HAP-1 (cell line): ENCODE data around the gene DMD.
"Not testable (repeated sequence)": the region's sequence is repeated elsewhere in the genome, so short reads cannot be mapped to it uniquely, and the experiment has no call there.

Source experiments
- DNase-seq, 2 experiments: peaks; one replicate each; pipeline ENCODE4 v3.0.0-alpha.2; 2016 to 2020; ENCODE audit warnings: low spot score in 2 of 2
- H3K27me3 ChIP-seq: fragments of 250-450 bp; sonication (Bioruptor Pico); 2 replicates; pipeline ENCODE4 v1.5.1; 2020; ENCODE audit warnings: low read depth, mild to moderate bottlenecking, moderate library complexity
- H3K36me3 ChIP-seq: fragments of 250-450 bp; sonication (Bioruptor Pico); replicated peaks from 2 replicates; pipeline ENCODE4 v1.5.1; 2020; ENCODE audit warnings: mild to moderate bottlenecking
- H3K4me1 ChIP-seq: fragments of 250-450 bp; sonication (Bioruptor Pico); 2 replicates; pipeline ENCODE4 v1.5.1; 2020; ENCODE audit warnings: mild to moderate bottlenecking
- H3K4me3 ChIP-seq: fragments of 250-450 bp; sonication (Bioruptor Pico); 2 replicates; pipeline ENCODE4 v1.5.1; 2020; ENCODE audit warnings: mild to moderate bottlenecking, moderate library complexity
- H3K9me3 ChIP-seq: fragments of 250-450 bp; sonication (Bioruptor Pico); 2 replicates; pipeline ENCODE4 v1.5.1; 2020; ENCODE audit warnings: mild to moderate bottlenecking, moderate library complexity
- in situ Hi-C: fragments of 300-500 bp; cut with MboI; formaldehyde crosslinking; loops from 3 replicates; pipeline ENCODE4 v1.14.3; 2020; ENCODE audit warnings: low sequenced_read_pairs, inconsistent platforms, mixed read lengths

The DMD gene

GRCh38 chrX:33184803-33185202 lies 26.5 kb downstream of the DMD start:
- in situ Hi-C loops, H3K9me3 ChIP-seq, DNase-seq, H3K4me1 ChIP-seq, H3K4me3 ChIP-seq, H3K36me3 ChIP-seq, H3K27me3 ChIP-seq: not testable (repeated sequence)

- Histone ChIP-seq H3K27me3 (no peaks in the 10 kb centered on the region), H3K36me3 (no peaks in the 10 kb centered on the region), H3K4me1 (no peaks in the 10 kb centered on the region), H3K9me3 (no peaks in the 10 kb centered on the region), H3K4me3 (no peak overlapping the region)
- in situ Hi-C loops = no loop called here
- DNase-seq = no peak
Measured at GRCh38 chrX:33183361-33183760, 28.0 kb downstream of the DMD start.

GRCh38 chrX:33178690-33179089 lies 32.7 kb downstream of the DMD start:
- Histone ChIP-seq H3K27me3 (no peaks in the 10 kb centered on the region), H3K4me1 (no peaks in the 10 kb centered on the region), H3K36me3 (no peaks in the 10 kb centered on the region), H3K9me3 (no peaks in the 10 kb centered on the region), H3K4me3 (no peak overlapping the region)
- no peak for DNase-seq
- in situ Hi-C loops = no loop called here

GRCh38 chrX:33178218-33178617 lies 33.1 kb downstream of the DMD start:
- in situ Hi-C loops = no loop called here
- no peaks in the 10 kb centered on the region for H3K9me3 ChIP-seq
- no peaks in the 10 kb centered on the region for H3K27me3 ChIP-seq
- DNase-seq = no peak
- H3K4me1 ChIP-seq = no peaks in the 10 kb centered on the region
- no peaks in the 10 kb centered on the region for H3K36me3 ChIP-seq
- H3K4me3 ChIP-seq = no peak overlapping the region

- Histone ChIP-seq H3K36me3 (no peaks in the 10 kb centered on the region), H3K4me1 (no peaks in the 10 kb centered on the region), H3K27me3 (no peaks in the 10 kb centered on the region), H3K9me3 (no peaks in the 10 kb centered on the region), H3K4me3 (no peak overlapping the region)
- in situ Hi-C loops = no loop called here
- DNase-seq = no peak
Measured at GRCh38 chrX:33175201-33175600, 36.1 kb downstream of the DMD start.

- in situ Hi-C loops = no loop called here
- Histone ChIP-seq H3K4me3 (no peak overlapping the region), H3K4me1 (no peaks in the 10 kb centered on the region), H3K9me3 (no peaks in the 10 kb centered on the region), H3K27me3 (no peaks in the 10 kb centered on the region), H3K36me3 (no peaks in the 10 kb centered on the region)
- DNase-seq = no peak
Measured at GRCh38 chrX:33171041-33171440, 40.3 kb downstream of the DMD start.

- Histone ChIP-seq H3K4me1 (no peaks in the 10 kb centered on the region), H3K4me3 (no peak overlapping the region), H3K36me3 (no peaks in the 10 kb centered on the region), H3K27me3 (no peaks in the 10 kb centered on the region), H3K9me3 (no peaks in the 10 kb centered on the region)
- in situ Hi-C loops = no loop called here
- no peak for DNase-seq
Measured at GRCh38 chrX:33161829-33162228, 49.5 kb downstream of the DMD start.

- H3K9me3 ChIP-seq = no peaks in the 10 kb centered on the region
- in situ Hi-C loops = no loop called here
- H3K27me3 ChIP-seq = no peaks in the 10 kb centered on the region
- H3K4me3 ChIP-seq = no peak overlapping the region
- H3K4me1 ChIP-seq = no peaks in the 10 kb centered on the region
- no peak for DNase-seq
- H3K36me3 ChIP-seq = no peaks in the 10 kb centered on the region
Measured at GRCh38 chrX:33160273-33160672, 51.1 kb downstream of the DMD start.

- no peaks in the 10 kb centered on the region for H3K36me3 ChIP-seq
- DNase-seq = no peak
- no peaks in the 10 kb centered on the region for H3K27me3 ChIP-seq
- H3K4me3 ChIP-seq = no peak overlapping the region
- no peaks in the 10 kb centered on the region for H3K4me1 ChIP-seq
- H3K9me3 ChIP-seq = no peaks in the 10 kb centered on the region
- in situ Hi-C loops = no loop called here
Measured at GRCh38 chrX:33156152-33156726, 55.1 kb downstream of the DMD start.

GRCh38 chrX:33149580-33149979 lies 61.8 kb downstream of the DMD start:
- Histone ChIP-seq H3K27me3 (no peaks in the 10 kb centered on the region), H3K36me3 (no peaks in the 10 kb centered on the region), H3K9me3 (no peaks in the 10 kb centered on the region), H3K4me1 (no peaks in the 10 kb centered on the region), H3K4me3 (no peak overlapping the region)
- in situ Hi-C loops = no loop called here
- no peak for DNase-seq

- Histone ChIP-seq H3K9me3 (no peaks in the 10 kb centered on the region), H3K36me3 (no peaks in the 10 kb centered on the region), H3K4me3 (no peak overlapping the region), H3K27me3 (no peaks in the 10 kb centered on the region), H3K4me1 (no peaks in the 10 kb centered on the region)
- DNase-seq = no peak
- in situ Hi-C loops = no loop called here
Measured at GRCh38 chrX:33149085-33149484, 62.3 kb downstream of the DMD start.

- Histone ChIP-seq H3K36me3 (no peaks in the 10 kb centered on the region), H3K9me3 (no peaks in the 10 kb centered on the region), H3K4me1 (no peaks in the 10 kb centered on the region), H3K4me3 (no peak overlapping the region), H3K27me3 (no peaks in the 10 kb centered on the region)
- in situ Hi-C loops = no loop called here
- no peak for DNase-seq
Measured at GRCh38 chrX:33142331-33142730, 69.0 kb downstream of the DMD start.

GRCh38 chrX:33138677-33139249 lies 72.6 kb downstream of the DMD start:
- Histone ChIP-seq H3K4me3 (no peak overlapping the region), H3K4me1 (no peaks in the 10 kb centered on the region), H3K36me3 (no peaks in the 10 kb centered on the region), H3K9me3 (no peaks in the 10 kb centered on the region), H3K27me3 (no peaks in the 10 kb centered on the region)
- no peak for DNase-seq
- in situ Hi-C loops = no loop called here

GRCh38 chrX:33134164-33134563 lies 77.2 kb downstream of the DMD start:
- Histone ChIP-seq H3K4me1 (no peaks in the 10 kb centered on the region), H3K36me3 (no peaks in the 10 kb centered on the region), H3K4me3 (no peak overlapping the region), H3K27me3 (no peaks in the 10 kb centered on the region), H3K9me3 (no peaks in the 10 kb centered on the region)
- in situ Hi-C loops = no loop called here
- no peak for DNase-seq

GRCh38 chrX:33133320-33133719 lies 78.0 kb downstream of the DMD start:
- no peaks in the 10 kb centered on the region for H3K4me1 ChIP-seq
- H3K36me3 ChIP-seq = no peaks in the 10 kb centered on the region
- in situ Hi-C loops = no loop called here
- no peak for DNase-seq
- H3K9me3 ChIP-seq = no peaks in the 10 kb centered on the region
- no peaks in the 10 kb centered on the region for H3K27me3 ChIP-seq
- no peak overlapping the region for H3K4me3 ChIP-seq
